K562 (cell line): ENCODE data around the gene PHACTR3. TPM values are rescaled to one million over a fixed set of nuclear protein-coding genes. Genes with fewer than 3 reads are reported as not detected.

Experiments used
- ATAC-seq: fragments of 200-7000 bp; cut with Tn5 transposase; 3 replicates; pipeline ENCODE4 v1.9.1; 2020; ENCODE audit warnings: moderate library complexity
- BruUV-seq: library from RNA; stranded (reverse); fragments of 400-500 nt; replicated peaks from 2 replicates; lab custom pipeline; 2021; lab: Mats Ljungman, UMichigan
- CTCF ChIA-PET: fragments of 300-600 bp; formaldehyde crosslinking; extraction: SDS; loops from one replicate; lab custom pipeline; 2021; ENCODE audit warnings: low intra/inter-chr PET ratio; lab: Yijun Ruan, JAX
- POLR2A ChIA-PET: fragments of 300-600, 350-650 bp; sonication (Branson Sonifier 250); formaldehyde crosslinking; extraction: SDS; loops from one replicate; lab custom pipeline; 2021; ENCODE audit warnings: antibody characterized with exemption, inconsistent platforms; lab: Yijun Ruan, JAX
- DNase-seq, 4 experiments: peaks; one replicate each; pipeline versions ENCODE4 v3.0.0 to v3.0.0-alpha.2; 2011 to 2018; ENCODE audit warnings: low spot score in 3 of 4, mixed read lengths in 3 of 4; ENCODE audit errors: extremely low read depth in 1 of 4
- FAIRE-seq: peaks from 2 replicates; lab custom pipeline; 2011; peaks lifted over from hg19 to GRCh38; lab: Jason Lieb, UNC
- H2AFZ ChIP-seq: 2 replicates; pipeline ENCODE4 v1.6.0; 2011; ENCODE audit warnings: low read depth, low read length, control low read depth, inconsistent platforms
- H3K27ac ChIP-seq: fragments of 200-600 bp; 3 replicates; pipeline ENCODE4 v1.8.0; 2011; ENCODE audit warnings: low read depth, mild to moderate bottlenecking, control low read depth, inconsistent platforms, low read length, moderate library complexity, mixed read lengths; ENCODE audit errors: extremely low read depth
- H3K27me3 ChIP-seq, 2 experiments: fragments of 300-600 bp in 1 of 2; 2 replicates in 1 of 2; 3 replicates in 1 of 2; pipeline versions ENCODE4 v1.6.0 to v1.8.0; 2011; ENCODE audit warnings: inconsistent platforms in 2 of 2, low read length in 2 of 2, mild to moderate bottlenecking in 1 of 2, mixed read lengths in 1 of 2, moderate library complexity in 1 of 2; ENCODE audit not compliant: control insufficient read depth in 2 of 2, insufficient read depth in 2 of 2
- H3K36me3 ChIP-seq: fragments of 300-600 bp; 3 replicates; pipeline ENCODE4 v1.8.0; 2011; ENCODE audit warnings: mild to moderate bottlenecking, low read length, inconsistent platforms; ENCODE audit not compliant: control insufficient read depth, insufficient read depth
- H3K4me1 ChIP-seq, 2 experiments: fragments of 200-600 bp in 1 of 2; replicated peaks in 1 of 2; 2 replicates in 1 of 2; 3 replicates in 1 of 2; pipeline versions ENCODE4 v1.5.1 to v1.8.0; 2011; ENCODE audit warnings: inconsistent platforms in 2 of 2, low read length in 2 of 2, mild to moderate bottlenecking in 1 of 2, mixed read lengths in 1 of 2, moderate library complexity in 1 of 2; ENCODE audit not compliant: control insufficient read depth in 2 of 2, insufficient read depth in 2 of 2
- H3K4me2 ChIP-seq: 2 replicates; pipeline ENCODE4 v1.6.1; 2011; ENCODE audit warnings: low read length, control low read depth, inconsistent platforms, mixed read lengths; ENCODE audit not compliant: insufficient read depth
- H3K4me3 ChIP-seq: fragments of 200-600 bp; sonication (generic), shearing (Covaris generic); 2 replicates; pipeline ENCODE4 v1.5.1; 2016; ENCODE audit warnings: control low read depth, inconsistent platforms
- H3K79me2 ChIP-seq: fragments of 200-600 bp; 3 replicates; pipeline ENCODE4 v1.8.0; 2011; ENCODE audit warnings: low read length, inconsistent platforms; ENCODE audit not compliant: control insufficient read depth, insufficient read depth
- H3K9ac ChIP-seq, 2 experiments: 2 replicates each; pipeline versions ENCODE4 v1.6.0 to v1.6.1; 2011; ENCODE audit warnings: low read depth in 2 of 2, low read length in 2 of 2, control low read depth in 1 of 2, inconsistent platforms in 1 of 2, mild to moderate bottlenecking in 1 of 2, mixed read lengths in 1 of 2; ENCODE audit not compliant: insufficient read depth in 1 of 2
- H3K9me1 ChIP-seq: one replicate; pipeline ENCODE4 v1.6.0; 2011; ENCODE audit warnings: inconsistent platforms, mild to moderate bottlenecking, low read length, moderate library complexity; ENCODE audit not compliant: control insufficient read depth, insufficient read depth
- H3K9me3 ChIP-seq: replicated peaks from 2 replicates; pipeline ENCODE4 v1.5.1; 2011; ENCODE audit warnings: low read depth, low read length, inconsistent platforms; ENCODE audit not compliant: control insufficient read depth, insufficient read depth
- H4K20me1 ChIP-seq: replicated peaks from 2 replicates; pipeline ENCODE4 v1.6.1; 2011; ENCODE audit warnings: low read length, inconsistent platforms, mixed read lengths; ENCODE audit not compliant: control insufficient read depth, insufficient read depth
- GABPB1 ChIP-seq: sonication (generic); formaldehyde crosslinking; IDR thresholded peaks from 2 replicates; pipeline ENCODE4 v1.8.0; 2022; ENCODE audit warnings: mild to moderate bottlenecking, missing genetic modification reagents
- MEF2A ChIP-seq: IDR thresholded peaks from 2 replicates; pipeline ENCODE4 v1.6.1; 2011; ENCODE audit warnings: low read depth, mild to moderate bottlenecking, low read length, moderate library complexity; ENCODE audit not compliant: control insufficient read depth
- NELFE ChIP-seq: IDR thresholded peaks from 2 replicates; pipeline ENCODE4 v1.6.1; 2011; ENCODE audit warnings: mild to moderate bottlenecking; ENCODE audit not compliant: insufficient read depth, insufficient read length
- RFX7 ChIP-seq: fragments of 250-450 bp; sonication (Bioruptor Pico); IDR thresholded peaks from 2 replicates; pipeline ENCODE4 v1.5.1; 2021; ENCODE audit warnings: mild to moderate bottlenecking
- SAP30 ChIP-seq: fragments of 200-600 bp; sonication (generic); IDR thresholded peaks from 2 replicates; pipeline ENCODE4 v1.6.1; 2012; ENCODE audit warnings: borderline replicate concordance, low read depth, mild to moderate bottlenecking, moderate library complexity, low read length, control low read depth, inconsistent platforms; ENCODE audit not compliant: insufficient read depth, poor library complexity, severe bottlenecking
- SETDB1 ChIP-seq: IDR thresholded peaks from one replicate; pipeline ENCODE4 v1.6.1; 2012; ENCODE audit warnings: low read length, control low read depth, inconsistent platforms
- THAP7 ChIP-seq: fragments of 250-450 bp; sonication (Bioruptor Pico); IDR thresholded peaks from 2 replicates; pipeline ENCODE4 v1.5.0; 2021
- WGBS: fragments of 100-300 bp; shearing (Covaris generic); methylation state at CpG from one replicate; pipeline ENCODE4 v1.1.6; 2016; ENCODE audit warnings: low coverage, mixed read lengths; ENCODE audit not compliant: insufficient coverage; ENCODE audit errors: missing lambda C conversion rate; 5-methylcytosine and 5-hydroxymethylcytosine counted together
- in situ Hi-C: fragments of 300-500 bp; cut with MboI; formaldehyde crosslinking; loops from 4 replicates; pipeline ENCODE4 v1.15.0; 2018; ENCODE audit warnings: inconsistent platforms, mixed read lengths
- intact Hi-C: fragments of 100-400 bp; cut with micrococcal nuclease; formaldehyde crosslinking; loops from 2 replicates; pipeline ENCODE4 v1.14.2; 2022
- polyA plus RNA-seq, 8 experiments: library from polyadenylated mRNA; depleted of rRNA in 4 of 8; stranded (reverse) in 5 of 8; unstranded in 3 of 8; fragments of >200 nt; fragmentation: Nextera tagmentation in 2 of 8; fragmentation: Illumina TruSeq in 1 of 8; extraction: Ambion mirVana in 2 of 8; extraction: Trizol in 1 of 8; gene quantifications; 2 replicates each; pipeline versions ENCODE4 v1.2.1 to v1.2.3, GENCODE V29; 2011 to 2014; ENCODE audit warnings: inconsistent platforms in 1 of 8, missing spikeins in 1 of 8
- total RNA-seq, 7 experiments: library from RNA; depleted of rRNA in 6 of 7; stranded (reverse); fragments of >200 nt in 6 of 7; fragmentation: Illumina TruSeq in 2 of 7; extraction: Trizol in 2 of 7; gene quantifications; 2 replicates each; pipeline versions ENCODE4 v1.2.1 to v1.2.3, GENCODE V29; 2011 to 2021; ENCODE audit warnings: low replicate concordance in 1 of 7

PHACTR3 gene
- total and polyA plus RNA-seq, 9 of the 15 experiments (the other 6 are each of a cell fraction or from before 2014, with no cell fraction given), result not detected

- no peak for DNase-seq
- in situ Hi-C loops (loop anchor here (10.0 kb wide), 1 partner anchor 1962 kb away; no protein-coding TSS in a partner anchor), intact Hi-C loops (no loop called here)
- peaks cover 0 to 26% of the 10 kb centered on the region in 2 experiments; a peak in 1 of 5 replicates for H3K27me3 ChIP-seq
- H3K4me1 ChIP-seq, result no peaks in the 10 kb centered on the region
- no peaks in the 10 kb centered on the region for H3K9me1 ChIP-seq
- no TSS peak for BruUV-seq
- no peak overlapping the region for H2AFZ ChIP-seq
- no peaks in the 10 kb centered on the region for H3K9me3 ChIP-seq
- H3K9ac ChIP-seq, result no peak overlapping the region
- TF ChIP-seq SETDB1 (no peak), THAP7 (CRISPR knock-in tag) (no peak)
- WGBS, result 2% methylated on average over 17 of the region's 21 CpGs
- no peaks in the 10 kb centered on the region for H3K36me3 ChIP-seq
- CTCF ChIA-PET, result no interaction called here
- FAIRE-seq, result no peak
- H3K79me2 ChIP-seq, result no peaks in the 10 kb centered on the region
- POLR2A ChIA-PET, result no interaction called here
- H3K4me2 ChIP-seq, result no peak overlapping the region
- no peak overlapping the region for H3K27ac ChIP-seq
- ATAC-seq, result no peak
- no peaks in the 10 kb centered on the region; the same call in 1 of the 2 replicates for H4K20me1 ChIP-seq
- no peak overlapping the region for H3K4me3 ChIP-seq
Observed at GRCh38 chr20:59822291-59823029, 218.1 kb downstream of the PHACTR3 start.

- H3K9ac ChIP-seq, result no peak overlapping the region
- TF ChIP-seq RFX7 (no peak), GABPB1 (CRISPR knock-in tag) (no peak), MEF2A (no peak), NELFE (no peak), SAP30 (no peak)
- H3K4me1 ChIP-seq, result no peaks in the 10 kb centered on the region
- BruUV-seq, result no TSS peak
- in situ Hi-C loops (loop anchor here (10.0 kb wide), 1 partner anchor 1962 kb away; no protein-coding TSS in a partner anchor), intact Hi-C loops (no loop called here)
- no peaks in the 10 kb centered on the region for H3K9me3 ChIP-seq
- no peaks in the 10 kb centered on the region for H3K36me3 ChIP-seq
- ATAC-seq, result no peak
- H2AFZ ChIP-seq, result no peak overlapping the region
- no peaks in the 10 kb centered on the region for H3K79me2 ChIP-seq
- no peaks in the 10 kb centered on the region; the same call in 1 of the 2 replicates for H4K20me1 ChIP-seq
- H3K27ac ChIP-seq, result no peak overlapping the region
- H3K4me2 ChIP-seq, result no peak overlapping the region
- FAIRE-seq, result no peak
- no peak overlapping the region for H3K4me3 ChIP-seq
- no peak for DNase-seq
- no peaks in the 10 kb centered on the region for H3K9me1 ChIP-seq
- ChIA-PET POLR2A (interaction anchor here (1.1 kb wide), 1 partner anchor 14 kb away, joined by 6 read pairs; no protein-coding TSS in a partner anchor), CTCF (no interaction called here)
- peaks cover 0 to 26% of the 10 kb centered on the region in 2 experiments; a peak in 1 of 5 replicates for H3K27me3 ChIP-seq
- WGBS, result 1% methylated on average over 9 of the region's 9 CpGs
Observed at GRCh38 chr20:59823030-59823423, 218.7 kb downstream of the PHACTR3 start.
